ENCODE data around the gene SLC6A6. TPM values are rescaled to one million over a fixed set of nuclear protein-coding genes. Genes with fewer than 3 reads are reported as not detected.

Gene SLC6A6
- total RNA-seq, result 22.6 and 30.5 TPM in 2 replicates

GRCh38 chr3:14402304-14402811 is at the start of gene SLC6A6:
SLC6A6 (plus strand) TSS chr3:14402606; CDS start chr3:14443635, 41,029 bp downstream.

Other genes starting within 250 kb of the SLC6A6 start
- gene XPC, start 224.0 kb upstream of the SLC6A6 start, total RNA-seq, result 137 and 153 TPM in 2 replicates
- 8.0 and 16.4 TPM in 2 replicates for gene LSM3, start 223.8 kb upstream of the SLC6A6 start, total RNA-seq
- 0.22 and 0.37 TPM in 2 replicates for gene GRIP2, start 137.7 kb downstream of the SLC6A6 start, total RNA-seq
- 11.7 and 14.1 TPM in 2 replicates for gene CCDC174, start 249.2 kb downstream of the SLC6A6 start, total RNA-seq

All from uterine smooth muscle cell (primary cell).